Lower leg skin (tissue), 4 donors: Measurements from ENCODE around the gene KRTAP10-5. TPM values are rescaled to one million over a fixed set of nuclear protein-coding genes. Genes with fewer than 3 reads are reported as not detected.
"Not testable (repeated sequence)": the region's sequence is repeated elsewhere in the genome, so short reads cannot be mapped to it uniquely, and the experiment has no call there.

Source experiments
- DNase-seq, 2 donors: peaks; one replicate each; pipeline ENCODE4 v3.0.0-alpha.2; 2019; ENCODE audit warnings: low spot score in 2 of 2
- H3K4me3 ChIP-seq: fragments of 200-600 bp; sonication (generic); 2 replicates; pipeline ENCODE4 v1.5.1; 2017; ENCODE audit warnings: mild to moderate bottlenecking, low read depth; ENCODE audit not compliant: poor library complexity, severe bottlenecking
- CTCF ChIP-seq, 3 donors: fragments of 450-650 bp; IDR thresholded peaks; one replicate each; pipeline ENCODE4 v1.5.1; 2016; ENCODE audit warnings: antibody characterized with exemption in 3 of 3, mild to moderate bottlenecking in 3 of 3, moderate library complexity in 2 of 3
- POLR2A ChIP-seq, 2 donors: fragments of 450-650 bp; IDR thresholded peaks; one replicate each; pipeline ENCODE4 v1.6.1; 2016 to 2017; ENCODE audit warnings: antibody characterized with exemption in 2 of 2, mild to moderate bottlenecking in 1 of 2, moderate library complexity in 1 of 2
- WGBS, 2 donors: methylation state at CpG; one replicate each; pipeline ENCODE4 v1.1.5; 2018; 5-methylcytosine and 5-hydroxymethylcytosine counted together
- intact Hi-C: fragments of 100-400 bp; cut with DNase I; formaldehyde crosslinking; loops from one replicate; pipeline ENCODE4 v1.15.0; 2023; ENCODE audit warnings: low total_unique reads
- total RNA-seq, 4 donors: library from RNA; depleted of rRNA; stranded (reverse); fragments of >200 nt; gene quantifications; one replicate each; pipeline ENCODE4 v1.1.0, GENCODE V29; 2016

Gene KRTAP10-5
- total RNA-seq, 4 donors from 2014 or later, result 6.1 TPM; not detected in 3

GRCh38 chr21:44555200-44555875 is 25.1 kb downstream of the KRTAP10-5 start:
- TF ChIP-seq POLR2A (IDR thresholded peaks at IDR 0.05) (no peak), CTCF (IDR thresholded peaks at IDR 0.05) (no peak)
- WGBS, 2 donors, result 49 to 59% methylated on average over 13 of the region's 13 CpGs
- DNase-seq, result peak in 1 of 2 donors; percentile 61
- no peak overlapping the region for H3K4me3 ChIP-seq
- intact Hi-C loops, result no loop called here

- H3K4me3 ChIP-seq, result no peak overlapping the region
- 74 to 80% methylated on average over 13 of the region's 13 CpGs for WGBS, 2 donors
- TF ChIP-seq CTCF (IDR thresholded peaks at IDR 0.05) (no peak), POLR2A (IDR thresholded peaks at IDR 0.05) (no peak)
- intact Hi-C loops, result no loop called here
- DNase-seq, result peak in 1 of 2 donors; percentile 57
Measured at GRCh38 chr21:44552681-44553080, 27.7 kb downstream of the KRTAP10-5 start.

GRCh38 chr21:44552136-44552535 is 28.3 kb downstream of the KRTAP10-5 start:
- intact Hi-C loops, result no loop called here
- DNase-seq, result peak in 1 of 2 donors; percentile 53
- TF ChIP-seq CTCF (IDR thresholded peaks at IDR 0.05) (no peak), POLR2A (IDR thresholded peaks at IDR 0.05) (no peak)
- no peak overlapping the region for H3K4me3 ChIP-seq
- 88 to 95% methylated on average over 4 to 6 of the region's 6 CpGs for WGBS, 2 donors

GRCh38 chr21:44551340-44551961 is 29.0 kb downstream of the KRTAP10-5 start, which contains the start of gene KRTAP10-2:
Gene KRTAP10-2, minus strand, starts transcription at chr21:44551505. Its CDS starts 47 bp downstream, at chr21:44551458.
- no peak for TF ChIP-seq CTCF (IDR thresholded peaks at IDR 0.05)
- TF ChIP-seq POLR2A (IDR thresholded peaks at IDR 0.05), result no peak
- peak in 1 of 2 donors; percentile 70 for DNase-seq
- no peak within 1 kb of the TSS for H3K4me3 ChIP-seq
- intact Hi-C loops, result no loop called here
- WGBS, 2 donors, result 45 to 60% methylated on average over 14 to 17 of the region's 17 CpGs

- peak in 1 of 2 donors; percentile 61 for DNase-seq
- no peak overlapping the region for H3K4me3 ChIP-seq
- no peak for TF ChIP-seq POLR2A (IDR thresholded peaks at IDR 0.05)
- TF ChIP-seq CTCF (IDR thresholded peaks at IDR 0.05), result no peak
- intact Hi-C loops, result no loop called here
- WGBS, 2 donors, result 7 to 36% methylated on average over 4 to 10 of the region's 10 CpGs
Measured at GRCh38 chr21:44550807-44551206, 29.6 kb downstream of the KRTAP10-5 start.

GRCh38 chr21:44550285-44550684 is 30.1 kb downstream of the KRTAP10-5 start:
- WGBS, 2 donors, result 36 to 46% methylated on average over 11 to 16 of the region's 17 CpGs
- peak in 1 of 2 donors; percentile 78 for DNase-seq
- H3K4me3 ChIP-seq, intact Hi-C loops: not testable (repeated sequence)
